ENCODE measurements around the gene TBC1D10B.

TBC1D10B gene, protein sequence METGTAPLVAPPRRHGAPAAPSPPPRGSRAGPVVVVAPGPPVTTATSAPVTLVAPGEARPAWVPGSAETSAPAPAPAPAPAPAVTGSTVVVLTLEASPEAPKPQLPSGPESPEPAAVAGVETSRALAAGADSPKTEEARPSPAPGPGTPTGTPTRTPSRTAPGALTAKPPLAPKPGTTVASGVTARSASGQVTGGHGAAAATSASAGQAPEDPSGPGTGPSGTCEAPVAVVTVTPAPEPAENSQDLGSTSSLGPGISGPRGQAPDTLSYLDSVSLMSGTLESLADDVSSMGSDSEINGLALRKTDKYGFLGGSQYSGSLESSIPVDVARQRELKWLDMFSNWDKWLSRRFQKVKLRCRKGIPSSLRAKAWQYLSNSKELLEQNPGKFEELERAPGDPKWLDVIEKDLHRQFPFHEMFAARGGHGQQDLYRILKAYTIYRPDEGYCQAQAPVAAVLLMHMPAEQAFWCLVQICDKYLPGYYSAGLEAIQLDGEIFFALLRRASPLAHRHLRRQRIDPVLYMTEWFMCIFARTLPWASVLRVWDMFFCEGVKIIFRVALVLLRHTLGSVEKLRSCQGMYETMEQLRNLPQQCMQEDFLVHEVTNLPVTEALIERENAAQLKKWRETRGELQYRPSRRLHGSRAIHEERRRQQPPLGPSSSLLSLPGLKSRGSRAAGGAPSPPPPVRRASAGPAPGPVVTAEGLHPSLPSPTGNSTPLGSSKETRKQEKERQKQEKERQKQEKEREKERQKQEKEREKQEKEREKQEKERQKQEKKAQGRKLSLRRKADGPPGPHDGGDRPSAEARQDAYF

DNA sequence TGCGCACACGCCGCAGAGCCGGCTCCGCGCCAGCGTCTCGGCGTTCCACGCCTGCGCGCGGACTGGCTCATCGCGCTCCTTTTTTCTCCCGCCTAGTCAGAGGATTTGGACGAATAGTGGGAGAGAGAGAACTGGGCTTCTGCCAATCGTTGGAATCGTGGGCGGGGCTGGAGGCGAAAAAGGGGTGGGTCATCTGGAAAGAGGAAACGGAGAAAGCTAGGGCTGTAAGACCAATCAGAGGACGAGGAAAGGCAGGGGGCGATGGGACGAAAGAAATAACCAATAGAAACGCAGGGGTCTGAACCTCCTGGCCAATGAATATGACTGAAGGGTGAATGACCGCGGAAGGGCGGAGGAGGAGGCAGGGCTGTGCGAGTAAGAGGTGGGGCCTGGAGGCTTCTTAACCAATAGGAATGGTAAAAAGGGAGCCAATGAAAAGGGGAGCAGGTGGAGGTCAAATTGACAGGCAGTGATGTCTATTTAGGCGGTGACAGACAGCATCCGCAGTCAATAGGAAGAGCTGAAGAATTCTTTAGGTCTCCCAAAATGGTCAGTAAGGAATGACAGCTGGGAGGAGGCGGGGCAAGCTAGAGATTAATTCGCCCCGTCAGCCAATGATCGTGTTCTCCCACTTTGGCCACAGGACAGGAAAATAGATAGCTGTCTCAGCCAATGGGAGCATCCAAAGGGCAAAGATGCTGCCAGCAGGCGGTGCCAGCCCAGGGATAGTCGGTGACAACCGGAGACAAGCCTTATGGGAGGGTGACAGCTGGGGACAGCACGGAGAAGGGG lies at the start of gene TBC1D10B:
Gene TBC1D10B, minus strand, starts transcription at position 39 of the 792 bp plus-strand sequence. CDS start 311 bp downstream, outside the sequence.
- H3K4me3 ChIP-seq (ENCODE audit: low read depth, low read length) = peak within 1 kb of the TSS; percentile 92
- DNase-seq (ENCODE audit: low read depth) = peak; percentile 100
- TF ChIP-seq, protein P1, sequence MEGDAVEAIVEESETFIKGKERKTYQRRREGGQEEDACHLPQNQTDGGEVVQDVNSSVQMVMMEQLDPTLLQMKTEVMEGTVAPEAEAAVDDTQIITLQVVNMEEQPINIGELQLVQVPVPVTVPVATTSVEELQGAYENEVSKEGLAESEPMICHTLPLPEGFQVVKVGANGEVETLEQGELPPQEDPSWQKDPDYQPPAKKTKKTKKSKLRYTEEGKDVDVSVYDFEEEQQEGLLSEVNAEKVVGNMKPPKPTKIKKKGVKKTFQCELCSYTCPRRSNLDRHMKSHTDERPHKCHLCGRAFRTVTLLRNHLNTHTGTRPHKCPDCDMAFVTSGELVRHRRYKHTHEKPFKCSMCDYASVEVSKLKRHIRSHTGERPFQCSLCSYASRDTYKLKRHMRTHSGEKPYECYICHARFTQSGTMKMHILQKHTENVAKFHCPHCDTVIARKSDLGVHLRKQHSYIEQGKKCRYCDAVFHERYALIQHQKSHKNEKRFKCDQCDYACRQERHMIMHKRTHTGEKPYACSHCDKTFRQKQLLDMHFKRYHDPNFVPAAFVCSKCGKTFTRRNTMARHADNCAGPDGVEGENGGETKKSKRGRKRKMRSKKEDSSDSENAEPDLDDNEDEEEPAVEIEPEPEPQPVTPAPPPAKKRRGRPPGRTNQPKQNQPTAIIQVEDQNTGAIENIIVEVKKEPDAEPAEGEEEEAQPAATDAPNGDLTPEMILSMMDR (IDR thresholded peaks at IDR 0.05; ENCODE audit: insufficient read depth, low read depth, low read length, missing control alignments) = no peak

DNA sequence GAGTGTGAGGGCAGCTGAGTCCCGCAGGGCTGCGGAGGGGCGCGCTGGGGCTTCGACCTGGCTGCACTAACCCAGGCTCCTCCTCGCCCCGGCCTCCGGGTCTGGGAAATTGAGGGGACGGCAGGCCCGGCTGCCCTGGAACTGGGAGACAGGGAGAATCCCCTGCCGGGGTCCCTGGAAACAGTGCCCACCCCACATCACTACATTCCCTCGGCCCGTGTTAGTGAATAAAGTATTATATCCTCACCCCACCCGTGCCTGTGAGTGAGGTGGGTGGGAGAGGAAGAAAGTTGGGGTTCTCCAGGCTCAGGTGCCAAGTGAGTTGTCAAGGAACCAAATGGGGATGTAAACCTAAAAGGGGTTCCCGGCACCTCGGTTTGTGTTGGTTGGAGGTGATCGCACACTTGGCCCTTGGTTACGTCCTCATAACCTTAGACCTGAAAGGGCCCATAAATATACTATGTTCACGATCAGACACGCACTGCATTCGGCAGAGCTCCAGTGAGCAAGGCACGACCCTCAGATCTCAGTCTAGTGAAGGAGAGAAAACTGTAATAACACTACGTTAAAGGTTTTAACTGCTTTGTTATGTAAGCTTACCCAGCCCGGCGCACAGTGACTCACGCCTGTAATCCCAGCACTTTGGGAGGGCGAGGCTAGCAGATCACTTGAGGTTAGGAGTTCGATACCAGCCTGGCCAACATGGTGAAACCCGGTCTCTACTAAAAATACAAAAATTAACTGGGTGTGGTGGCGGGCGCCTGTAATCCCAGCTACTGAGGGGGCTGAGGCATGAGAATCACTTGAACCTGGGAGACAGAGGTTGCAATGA lies 48.3 kb upstream of the TBC1D10B start:
- TF ChIP-seq, protein P1 (IDR thresholded peaks at IDR 0.05; ENCODE audit: insufficient read depth, low read depth, low read length, missing control alignments) = no peak
- DNase-seq (ENCODE audit: low read depth) = no peak
- peak overlapping the region; percentile 57 for H3K4me3 ChIP-seq (ENCODE audit: low read depth, low read length)

DNA sequence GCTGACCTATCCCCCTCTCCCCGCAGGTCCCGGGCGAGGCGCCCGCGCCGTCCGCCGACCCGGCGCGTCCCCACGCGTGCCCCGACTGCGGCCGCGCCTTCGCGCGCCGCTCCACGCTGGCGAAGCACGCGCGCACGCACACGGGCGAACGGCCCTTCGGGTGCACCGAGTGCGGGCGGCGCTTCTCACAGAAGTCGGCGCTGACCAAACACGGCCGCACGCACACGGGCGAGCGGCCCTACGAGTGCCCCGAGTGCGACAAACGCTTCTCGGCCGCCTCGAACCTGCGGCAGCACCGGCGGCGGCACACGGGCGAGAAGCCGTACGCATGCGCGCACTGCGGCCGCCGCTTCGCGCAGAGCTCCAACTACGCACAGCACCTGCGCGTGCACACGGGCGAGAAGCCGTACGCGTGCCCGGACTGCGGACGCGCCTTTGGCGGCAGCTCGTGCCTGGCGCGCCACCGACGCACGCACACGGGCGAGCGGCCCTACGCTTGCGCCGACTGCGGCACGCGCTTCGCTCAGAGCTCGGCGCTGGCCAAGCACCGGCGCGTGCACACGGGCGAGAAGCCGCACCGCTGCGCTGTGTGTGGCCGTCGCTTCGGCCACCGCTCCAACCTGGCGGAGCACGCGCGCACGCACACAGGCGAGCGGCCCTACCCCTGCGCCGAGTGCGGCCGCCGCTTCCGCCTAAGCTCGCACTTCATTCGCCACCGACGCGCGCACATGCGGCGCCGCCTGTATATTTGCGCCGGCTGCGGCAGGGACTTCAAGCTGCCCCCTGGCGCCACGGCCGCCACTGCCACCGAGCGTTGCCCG lies 47.4 kb upstream of the TBC1D10B start:
- TF ChIP-seq, protein P1 (IDR thresholded peaks at IDR 0.05; ENCODE audit: insufficient read depth, low read depth, low read length, missing control alignments) = no peak
- peak overlapping the region; percentile 57 for H3K4me3 ChIP-seq (ENCODE audit: low read depth, low read length)
- DNase-seq (ENCODE audit: low read depth) = peak; percentile 98

DNA sequence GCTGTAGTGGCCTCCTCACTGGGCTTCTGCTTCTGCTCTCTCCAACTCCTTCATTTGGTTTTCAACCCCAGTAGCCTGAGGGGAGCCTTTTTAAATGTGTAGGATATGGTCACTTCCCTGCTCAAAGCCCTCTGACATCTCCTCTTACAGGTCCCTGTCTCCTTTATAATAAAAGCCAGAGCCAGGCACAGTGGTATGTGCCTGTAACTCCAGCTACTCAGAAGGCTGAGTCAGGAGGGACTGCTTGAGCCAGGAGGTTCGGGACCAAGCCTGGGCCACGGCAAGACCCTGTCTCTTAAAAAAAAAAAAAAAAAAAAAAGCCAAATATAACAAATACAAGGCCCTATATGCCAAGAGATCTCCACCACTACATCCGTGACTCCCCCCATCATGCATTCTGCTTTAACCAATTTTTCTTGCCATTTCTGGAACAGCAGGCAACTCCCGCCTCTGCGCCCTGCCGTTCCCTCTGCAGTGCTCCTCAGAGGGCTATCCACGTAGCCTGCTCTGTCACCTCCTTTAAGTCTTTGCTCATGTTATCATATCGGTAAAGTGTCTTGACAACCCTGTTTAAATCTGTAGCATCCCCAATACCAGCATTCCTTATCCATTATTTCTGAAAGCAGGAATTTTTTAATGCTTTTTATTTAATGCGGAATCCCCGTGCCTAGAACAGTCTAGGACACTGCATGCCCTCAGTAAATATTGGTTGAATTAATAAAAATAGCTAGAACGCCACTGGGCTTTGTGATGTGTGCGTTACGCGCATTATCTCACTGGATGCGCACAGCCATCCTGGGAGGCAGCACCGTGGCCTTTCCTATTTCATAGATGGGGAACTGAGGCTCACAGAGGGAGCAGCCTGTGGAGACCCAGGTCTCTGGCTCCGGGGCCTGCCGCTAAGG lies 46.6 kb upstream of the TBC1D10B start:
- peak overlapping the region; percentile 57 for H3K4me3 ChIP-seq (ENCODE audit: low read depth, low read length)
- no peak for DNase-seq (ENCODE audit: low read depth)
- TF ChIP-seq, protein P1 (IDR thresholded peaks at IDR 0.05; ENCODE audit: insufficient read depth, low read depth, low read length, missing control alignments) = no peak

DNA sequence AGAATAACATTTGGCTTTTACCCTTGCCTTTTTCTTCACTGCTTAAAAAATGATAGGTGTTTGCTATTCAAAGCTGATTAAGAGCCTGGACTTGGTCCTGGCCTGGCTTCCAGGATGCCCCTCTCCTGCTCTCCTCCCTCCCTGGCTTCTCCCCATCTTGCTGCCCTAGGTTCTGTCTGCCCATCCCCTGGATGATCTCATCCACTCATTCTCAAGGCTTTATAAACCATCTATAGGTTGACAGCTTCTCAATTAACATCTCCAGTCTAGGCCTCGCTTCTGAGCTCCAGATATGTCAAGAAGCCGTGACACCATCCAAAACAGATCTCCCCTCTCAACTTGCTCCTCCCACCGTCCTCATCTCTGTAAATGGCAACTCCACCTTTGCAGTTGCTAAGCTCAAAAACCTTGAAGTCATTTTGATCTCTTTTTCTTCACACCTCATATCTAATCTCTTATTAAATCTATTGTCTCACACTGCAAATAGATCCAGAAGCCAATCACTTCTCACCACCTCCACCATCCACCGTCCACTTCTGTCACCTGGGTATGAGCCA lies 45.8 kb upstream of the TBC1D10B start:
- TF ChIP-seq, protein P1 (IDR thresholded peaks at IDR 0.05; ENCODE audit: insufficient read depth, low read depth, low read length, missing control alignments) = no peak
- H3K4me3 ChIP-seq (ENCODE audit: low read depth, low read length) = no peak overlapping the region
- DNase-seq (ENCODE audit: low read depth) = no peak

All from GM12865 (cell line).